T-cell (primary cell): ENCODE results near the gene OR5P2. TPM values are rescaled to one million over a fixed set of nuclear protein-coding genes. Genes with fewer than 3 reads are reported as not detected.
"Not testable (repeated sequence)": the region's sequence is repeated elsewhere in the genome, so short reads cannot be mapped to it uniquely, and the experiment has no call there.

Experiments
- ATAC-seq, 4 experiments: fragments of 200-7000 bp in 3 of 4; fragments of 150-1000 bp in 1 of 4; cut with Tn5 transposase; replicated peaks in 1 of 4; 1 replicate in 3 of 4; 2 replicates in 1 of 4; pipeline ENCODE4 v1.10.0; 2021; ENCODE audit warnings: moderate library complexity in 3 of 4, mild to moderate bottlenecking in 2 of 4, moderate number of reproducible peaks in 1 of 4
- CTCF ChIA-PET, 2 donors: fragments of 300-600 bp; sonication (Branson Sonifier 250); formaldehyde crosslinking; loops; one replicate each; lab custom pipeline; 2022; ENCODE audit warnings: antibody characterized with exemption in 2 of 2; lab: Charles Lee
- POLR2A ChIA-PET, 2 donors: fragments of 300-600 bp; sonication (Branson Sonifier 250); formaldehyde crosslinking; loops; one replicate each; lab custom pipeline; 2022; ENCODE audit warnings: antibody characterized with exemption in 2 of 2; lab: Charles Lee
- DNase-seq, 35 experiments: peaks; one replicate each; pipeline versions ENCODE4 v3.0.0 to v3.0.0-alpha.2; 2013 to 2023
- H3K27ac ChIP-seq: one replicate; pipeline ENCODE4 v1.5.1; 2013; ENCODE audit warnings: low read length
- H3K27me3 ChIP-seq, 2 experiments: replicated peaks in 1 of 2; 1 replicate in 1 of 2; 2 replicates in 1 of 2; pipeline versions ENCODE4 v1.6.1 to v1.7.0; 2013; ENCODE audit warnings: low read length in 1 of 2, mixed read lengths in 1 of 2; ENCODE audit not compliant: control insufficient read depth in 2 of 2, insufficient read depth in 2 of 2; ENCODE audit errors: extremely low read depth in 1 of 2
- H3K36me3 ChIP-seq, 2 donors: 1 replicate in 1 of 2; 2 replicates in 1 of 2; pipeline versions ENCODE4 v1.6.1 to v1.7.0; 2013; ENCODE audit warnings: low read length in 1 of 2; ENCODE audit not compliant: control insufficient read depth in 2 of 2, insufficient read depth in 1 of 2; ENCODE audit errors: extremely low read depth in 1 of 2
- H3K4me1 ChIP-seq, 2 experiments: 1 replicate in 1 of 2; 2 replicates in 1 of 2; pipeline versions ENCODE4 v1.6.1 to v1.7.0; 2013; ENCODE audit warnings: low read length in 2 of 2, mixed read lengths in 1 of 2; ENCODE audit not compliant: insufficient read depth in 2 of 2, control insufficient read depth in 1 of 2; ENCODE audit errors: extremely low read depth in 1 of 2
- H3K4me3 ChIP-seq, 2 donors: 1 replicate in 1 of 2; 2 replicates in 1 of 2; pipeline versions ENCODE4 v1.5.1 to v1.7.0; 2013; ENCODE audit warnings: mild to moderate bottlenecking in 2 of 2, low read length in 1 of 2, moderate library complexity in 1 of 2; ENCODE audit not compliant: control insufficient read depth in 1 of 2; ENCODE audit errors: extremely low read depth in 1 of 2
- H3K9me3 ChIP-seq: 2 replicates; pipeline ENCODE4 v1.7.0; 2013
- H3K27ac Mint-ChIP-seq, 2 donors: one replicate each; pipeline ENCODE4 v1.8.0; 2020 to 2021; ENCODE audit warnings: mild to moderate bottlenecking in 2 of 2, mixed read lengths in 2 of 2
- H3K27me3 Mint-ChIP-seq, 2 donors: one replicate each; pipeline ENCODE4 v1.8.0; 2021 to 2022; ENCODE audit warnings: mixed read lengths in 2 of 2
- H3K36me3 Mint-ChIP-seq: one replicate; pipeline ENCODE4 v1.8.0; 2021; ENCODE audit warnings: mixed read lengths
- H3K4me1 Mint-ChIP-seq, 3 donors: one replicate each; pipeline ENCODE4 v1.8.0; 2020 to 2022; ENCODE audit warnings: mixed read lengths in 3 of 3, mild to moderate bottlenecking in 1 of 3
- H3K4me3 Mint-ChIP-seq, 3 donors: one replicate each; pipeline ENCODE4 v1.8.0; 2020 to 2022; ENCODE audit warnings: mild to moderate bottlenecking in 3 of 3, mixed read lengths in 3 of 3, moderate library complexity in 3 of 3
- H3K9me3 Mint-ChIP-seq, 3 donors: one replicate each; pipeline ENCODE4 v1.8.0; 2020 to 2022; ENCODE audit warnings: mixed read lengths in 3 of 3
- WGBS: methylation state at CpG from one replicate; pipeline ENCODE4 v1.1.5; 2013; ENCODE audit warnings: missing lambda C conversion rate; ENCODE audit not compliant: insufficient coverage; 5-methylcytosine and 5-hydroxymethylcytosine counted together
- total RNA-seq, 35 experiments: library from RNA in 6 of 35; stranded (reverse) in 6 of 35; fragments of 120-200 nt in 1 of 35; gene quantifications; one replicate each; pipeline versions ENCODE4 v1.2.1 to v1.2.4 and lab custom pipeline; 2013 to 2026

Gene OR5P2
- total RNA-seq, 5 donors from 2014 or later (not counting 1 experiment from before 2014, with no cell fraction given) = not detected

- H3K9me3 ChIP-seq = no peaks in the 10 kb centered on the region
- no peak for ATAC-seq
Observed at GRCh38 chr11:7775689-7776088, 21.1 kb downstream of the OR5P2 start.

GRCh38 chr11:7764301-7764700 is 32.4 kb downstream of the OR5P2 start:
- H3K27ac Mint-ChIP-seq, H3K4me3 Mint-ChIP-seq, H3K27ac ChIP-seq, H3K4me1 ChIP-seq, H3K36me3 ChIP-seq, POLR2A ChIA-PET, CTCF ChIA-PET, H3K4me3 ChIP-seq, H3K27me3 ChIP-seq, DNase-seq, ATAC-seq, H3K9me3 ChIP-seq, H3K4me1 Mint-ChIP-seq, H3K36me3 Mint-ChIP-seq: not testable (repeated sequence)
- peaks cover 0 to 17% (median 0%) of the 10 kb centered on the region in 3 donors for H3K9me3 Mint-ChIP-seq
- WGBS = 83% methylated on average over 5 of the region's 10 CpGs
- peaks cover 9 to 15% of the 10 kb centered on the region in 2 donors for H3K27me3 Mint-ChIP-seq

More at GRCh38 chr11:7775689-7776088, 21.1 kb downstream of the OR5P2 start:
- no peak overlapping the region for H3K27ac ChIP-seq
- no peaks in the 10 kb centered on the region for H3K4me1 ChIP-seq
- Mint-ChIP-seq H3K4me1 (no peaks in the 10 kb centered on the region), H3K4me3 (no peak overlapping the region), H3K9me3 (no peaks in the 10 kb centered on the region), H3K27me3 (peaks cover 3 to 5% of the 10 kb centered on the region in 2 donors), H3K36me3 (no peaks in the 10 kb centered on the region), H3K27ac (no peak overlapping the region)
- ChIA-PET POLR2A (no interaction called here), CTCF (no interaction called here)
- no peak overlapping the region for H3K4me3 ChIP-seq
- DNase-seq = no peak
- H3K27me3 ChIP-seq = peaks cover 0 to 4% of the 10 kb centered on the region in 2 experiments
- no CpG with 5 or more reads among the region's 3 CpGs for WGBS
- no peaks in the 10 kb centered on the region for H3K36me3 ChIP-seq

GRCh38 chr11:7759010-7759409 is 37.7 kb downstream of the OR5P2 start:
- Mint-ChIP-seq H3K27ac (no peak overlapping the region), H3K27me3 (peaks cover 3 to 6% of the 10 kb centered on the region in 2 donors), H3K4me1 (no peaks in the 10 kb centered on the region), H3K4me3 (no peak overlapping the region), H3K9me3 (no peaks in the 10 kb centered on the region), H3K36me3 (no peaks in the 10 kb centered on the region)
- Histone ChIP-seq H3K27me3 (no peaks in the 10 kb centered on the region), H3K4me3 (no peak overlapping the region), H3K36me3 (no peaks in the 10 kb centered on the region), H3K9me3 (no peaks in the 10 kb centered on the region), H3K4me1 (no peaks in the 10 kb centered on the region), H3K27ac (no peak overlapping the region)
- DNase-seq (no peak), ATAC-seq (no peak)
- ChIA-PET CTCF (no interaction called here), POLR2A (no interaction called here)
- 45% methylated on average over 2 of the region's 2 CpGs for WGBS

GRCh38 chr11:7749456-7749855 is 47.3 kb downstream of the OR5P2 start:
- Histone ChIP-seq H3K27me3 (no peaks in the 10 kb centered on the region), H3K9me3 (no peaks in the 10 kb centered on the region), H3K4me3 (no peak overlapping the region), H3K27ac (no peak overlapping the region), H3K4me1 (no peaks in the 10 kb centered on the region), H3K36me3 (no peaks in the 10 kb centered on the region)
- CTCF ChIA-PET = no interaction called here
- Mint-ChIP-seq H3K27me3 (peaks cover 0 to 10% of the 10 kb centered on the region in 2 donors), H3K27ac (no peak overlapping the region), H3K36me3 (no peaks in the 10 kb centered on the region), H3K4me3 (no peak overlapping the region), H3K4me1 (peaks cover 0 to 3% (median 0%) of the 10 kb centered on the region in 3 donors), H3K9me3 (no peaks in the 10 kb centered on the region)
- DNase-seq (no peak), ATAC-seq (no peak)
- WGBS = 100% methylated on average over 1 of the region's 2 CpGs
- POLR2A ChIA-PET = no interaction called here

Other genes with a start within 250 kb of the OR5P2 start
- gene CYB5R2, start 123.4 kb downstream of the OR5P2 start, total RNA-seq = under 1 TPM in 3 of 5 donors, not detected in 2; 0.57 to 0.61 (median 0.59) TPM
- gene OVCH2, start 90.5 kb downstream of the OR5P2 start, total RNA-seq = not detected
- not detected for gene OR5P3, start 33.9 kb upstream of the OR5P2 start, total RNA-seq
- not detected for gene OR10A6, start 134.3 kb upstream of the OR5P2 start, total RNA-seq
- not detected for gene OR10A3, start 144.8 kb upstream of the OR5P2 start, total RNA-seq
- not detected for gene NLRP10, start 168.5 kb upstream of the OR5P2 start, total RNA-seq
- gene EIF3F, start 190.4 kb upstream of the OR5P2 start, total RNA-seq = 100 to 1,000 TPM; 344 to 400 (median 369) TPM